Esophagus squamous epithelium (tissue), 4 donors: Measurements from ENCODE around the gene STX8.

ENCODE experiments used
- POLR2A ChIP-seq, 4 donors: fragments of 450-650 bp; IDR thresholded peaks; one replicate each; pipeline ENCODE4 v1.6.1; 2017; ENCODE audit warnings: antibody characterized with exemption in 4 of 4, mild to moderate bottlenecking in 4 of 4, moderate library complexity in 3 of 4
- TF ChIP-seq, protein P1 (sequence below), 6 experiments: fragments of 450-650 bp in 4 of 6; fragments of 200-600 bp in 2 of 6; sonication (generic) in 2 of 6; IDR thresholded peaks; one replicate each; pipeline ENCODE4 v1.5.1; 2016 to 2019; ENCODE audit warnings: antibody characterized with exemption in 6 of 6, mild to moderate bottlenecking in 4 of 6, moderate library complexity in 4 of 6

DNA sequence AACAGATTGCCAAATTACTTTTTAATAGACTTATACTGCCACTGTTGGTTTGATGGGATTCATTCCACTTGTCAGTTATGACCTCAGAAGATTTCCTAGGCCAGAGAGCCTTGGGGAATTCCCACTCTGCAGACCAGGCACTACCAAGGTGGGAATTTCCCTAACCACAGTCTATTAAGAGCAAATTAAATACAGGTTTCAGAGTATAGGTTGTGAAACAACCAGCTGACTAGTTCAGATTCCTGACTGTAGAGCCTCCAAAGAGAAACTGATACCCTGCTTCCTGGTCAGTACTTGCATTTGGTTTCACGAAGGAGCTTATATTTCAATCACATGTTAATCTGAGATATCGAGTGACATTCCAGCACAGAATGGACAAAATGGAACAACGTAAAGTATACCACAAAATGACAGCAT is 186.5 kb downstream of the STX8 start:
- TF ChIP-seq, protein P1, sequence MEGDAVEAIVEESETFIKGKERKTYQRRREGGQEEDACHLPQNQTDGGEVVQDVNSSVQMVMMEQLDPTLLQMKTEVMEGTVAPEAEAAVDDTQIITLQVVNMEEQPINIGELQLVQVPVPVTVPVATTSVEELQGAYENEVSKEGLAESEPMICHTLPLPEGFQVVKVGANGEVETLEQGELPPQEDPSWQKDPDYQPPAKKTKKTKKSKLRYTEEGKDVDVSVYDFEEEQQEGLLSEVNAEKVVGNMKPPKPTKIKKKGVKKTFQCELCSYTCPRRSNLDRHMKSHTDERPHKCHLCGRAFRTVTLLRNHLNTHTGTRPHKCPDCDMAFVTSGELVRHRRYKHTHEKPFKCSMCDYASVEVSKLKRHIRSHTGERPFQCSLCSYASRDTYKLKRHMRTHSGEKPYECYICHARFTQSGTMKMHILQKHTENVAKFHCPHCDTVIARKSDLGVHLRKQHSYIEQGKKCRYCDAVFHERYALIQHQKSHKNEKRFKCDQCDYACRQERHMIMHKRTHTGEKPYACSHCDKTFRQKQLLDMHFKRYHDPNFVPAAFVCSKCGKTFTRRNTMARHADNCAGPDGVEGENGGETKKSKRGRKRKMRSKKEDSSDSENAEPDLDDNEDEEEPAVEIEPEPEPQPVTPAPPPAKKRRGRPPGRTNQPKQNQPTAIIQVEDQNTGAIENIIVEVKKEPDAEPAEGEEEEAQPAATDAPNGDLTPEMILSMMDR (IDR thresholded peaks at IDR 0.05): no peak
- TF ChIP-seq POLR2A (IDR thresholded peaks at IDR 0.05): no peak
